Pulmonary artery endothelial cell (primary cell): ENCODE measurements around the gene NCOA3. TPM values are rescaled to one million over a fixed set of nuclear protein-coding genes. Genes with fewer than 3 reads are reported as not detected.

Experiments
- DNase-seq: peaks from one replicate; pipeline ENCODE4 v3.0.0-alpha.2; 2011; ENCODE audit warnings: low read depth, low spot score
- total RNA-seq: library from RNA; depleted of rRNA; stranded (reverse); fragments of >200 nt; gene quantifications from 2 replicates; pipeline ENCODE4 v1.2.3, GENCODE V29; 2014

Gene NCOA3
- total RNA-seq, 1 donor from 2014 or later: 29.3 TPM

- no peak for DNase-seq
Observed at GRCh38 chr20:47629907-47630306, 128.2 kb downstream of the NCOA3 start.

- DNase-seq: no peak
Observed at GRCh38 chr20:47631078-47631477, 129.4 kb downstream of the NCOA3 start.

- DNase-seq: no peak
Observed at GRCh38 chr20:47635256-47635655, 133.6 kb downstream of the NCOA3 start.

- no peak for DNase-seq
Observed at GRCh38 chr20:47638851-47639250, 137.2 kb downstream of the NCOA3 start.

- no peak for DNase-seq
Observed at GRCh38 chr20:47642118-47642517, 140.4 kb downstream of the NCOA3 start.

- no peak for DNase-seq
Observed at GRCh38 chr20:47642624-47643023, 140.9 kb downstream of the NCOA3 start.

- DNase-seq: no peak
Observed at GRCh38 chr20:47645632-47646031, 143.9 kb downstream of the NCOA3 start.

- DNase-seq: no peak
Observed at GRCh38 chr20:47647994-47648393, 146.3 kb downstream of the NCOA3 start.

GRCh38 chr20:47648943-47649342 lies 147.3 kb downstream of the NCOA3 start:
- no peak for DNase-seq

- no peak for DNase-seq
Observed at GRCh38 chr20:47652301-47652700, 150.6 kb downstream of the NCOA3 start.

GRCh38 chr20:47652794-47653193 lies 151.1 kb downstream of the NCOA3 start:
- DNase-seq: no peak

GRCh38 chr20:47653869-47654268 lies 152.2 kb downstream of the NCOA3 start:
- DNase-seq: no peak

GRCh38 chr20:47654370-47654769 lies 152.7 kb downstream of the NCOA3 start:
- DNase-seq: no peak

- no peak for DNase-seq
Observed at GRCh38 chr20:47655635-47656034, 153.9 kb downstream of the NCOA3 start.

- DNase-seq: no peak
Observed at GRCh38 chr20:47656318-47656717, 154.6 kb downstream of the NCOA3 start.

- DNase-seq: no peak
Observed at GRCh38 chr20:47659904-47660601, 158.4 kb downstream of the NCOA3 start.

- no peak for DNase-seq
Observed at GRCh38 chr20:47660602-47660905, 158.9 kb downstream of the NCOA3 start.

- no peak for DNase-seq
Observed at GRCh38 chr20:47660983-47661700, 159.5 kb downstream of the NCOA3 start.

GRCh38 chr20:47661714-47662113 lies 160.0 kb downstream of the NCOA3 start:
- DNase-seq: no peak

GRCh38 chr20:47662483-47663353 lies 161.0 kb downstream of the NCOA3 start:
- no peak for DNase-seq

GRCh38 chr20:47663354-47664067 lies 161.8 kb downstream of the NCOA3 start:
- DNase-seq: peak; percentile 24

GRCh38 chr20:47664068-47664437 lies 162.4 kb downstream of the NCOA3 start:
- no peak for DNase-seq
